Choroid plexus epithelial cell (primary cell): ENCODE measurements around the gene DDX47.

Experiments used
- DNase-seq: peaks from one replicate; pipeline ENCODE4 v3.0.0-alpha.2; 2010; ENCODE audit warnings: low read depth
- H3K4me3 ChIP-seq: 2 replicates; pipeline ENCODE4 v1.5.1; 2011; ENCODE audit warnings: low read depth, mild to moderate bottlenecking, control low read depth, low read length, moderate library complexity
- CTCF ChIP-seq: conservative IDR thresholded peaks from 2 replicates; pipeline ENCODE4 v1.5.1; 2011; ENCODE audit warnings: low read depth, mild to moderate bottlenecking, control low read depth, inconsistent platforms, low read length, moderate library complexity

Gene DDX47

GRCh38 chr12:12779007-12779406, 34.1 kb upstream of the DDX47 start:
- TF ChIP-seq CTCF: no peak
- DNase-seq: no peak
- no peak overlapping the region for H3K4me3 ChIP-seq

- no peak overlapping the region for H3K4me3 ChIP-seq
- TF ChIP-seq CTCF: no peak
- DNase-seq: peak; percentile 89
Measured at GRCh38 chr12:12779529-12779928, 33.6 kb upstream of the DDX47 start.

DNA sequence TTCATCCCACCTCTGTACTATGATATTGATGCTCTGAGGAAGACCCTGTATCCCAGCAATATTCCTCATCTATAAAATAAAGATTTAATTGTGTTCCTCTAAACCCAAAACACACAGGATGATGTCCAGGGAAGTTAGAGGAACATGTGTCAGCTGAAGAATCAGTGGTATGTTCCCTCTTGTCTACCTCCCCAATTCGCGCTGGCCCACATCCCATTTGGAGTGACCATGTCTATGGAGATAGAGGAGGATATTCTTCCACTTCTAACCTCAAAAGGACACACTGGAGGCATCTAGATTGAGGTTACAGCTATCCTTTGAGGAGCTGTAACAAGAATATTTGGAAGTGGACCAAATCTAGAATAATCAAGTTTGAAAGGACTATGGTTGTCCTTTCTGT, 29.0 kb upstream of the DDX47 start:
- H3K4me3 ChIP-seq: no peak overlapping the region
- TF ChIP-seq CTCF: no peak
- DNase-seq: no peak

GRCh38 chr12:12784911-12785814, 28.0 kb upstream of the DDX47 start, which contains the start of gene APOLD1:
TSS of gene APOLD1 (plus strand) at chr12:12785659. CDS start at chr12:12785692, 33 bp downstream.
- DNase-seq: peak; percentile 94
- TF ChIP-seq CTCF: no peak
- peak within 1 kb of the TSS; percentile 75 for H3K4me3 ChIP-seq

DNA sequence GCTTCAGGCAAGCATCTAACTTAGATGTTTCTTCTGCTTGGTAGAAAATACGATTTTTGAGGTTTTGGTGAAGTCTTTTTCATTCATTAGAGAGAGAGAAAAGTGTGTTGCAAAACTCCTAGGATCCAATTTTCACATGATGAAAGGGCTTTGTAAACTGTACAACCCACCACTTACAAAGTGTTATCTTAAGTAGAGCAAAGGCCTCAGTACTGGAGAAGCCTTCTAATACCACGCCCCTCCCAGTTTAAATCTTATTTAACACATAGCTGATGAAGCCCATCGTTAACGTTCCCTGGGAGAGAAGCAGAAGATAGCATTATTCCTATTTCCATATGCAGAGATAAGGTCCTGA, 26.8 kb upstream of the DDX47 start:
- DNase-seq: peak; percentile 66
- no peak for TF ChIP-seq CTCF
- peak overlapping the region; percentile 75 for H3K4me3 ChIP-seq

- DNase-seq: peak; percentile 87
- TF ChIP-seq CTCF: no peak
- H3K4me3 ChIP-seq: peak overlapping the region; percentile 75
Measured at GRCh38 chr12:12786706-12787601, 26.2 kb upstream of the DDX47 start.
